Thyroid gland (tissue), 4 donors: Measurements from ENCODE around the gene NTNG1.

Experiments
- POLR2A ChIP-seq, 2 donors: fragments of 450-650 bp; IDR thresholded peaks; one replicate each; pipeline ENCODE4 v1.6.1; 2017; ENCODE audit warnings: antibody characterized with exemption in 2 of 2, mild to moderate bottlenecking in 2 of 2, moderate library complexity in 1 of 2
- TF ChIP-seq, protein P1 (sequence below), 6 experiments: fragments of 200-600 bp in 3 of 6; fragments of 450-650 bp in 3 of 6; sonication (generic) in 3 of 6; IDR thresholded peaks; one replicate each; pipeline ENCODE4 v1.5.1; 2016 to 2019; ENCODE audit warnings: antibody characterized with exemption in 6 of 6, mild to moderate bottlenecking in 2 of 6, inconsistent platforms in 1 of 6, moderate library complexity in 1 of 6

GRCh38 chr1:107401704-107402103 lies 260.9 kb downstream of the NTNG1 start:
- TF ChIP-seq, protein P1, sequence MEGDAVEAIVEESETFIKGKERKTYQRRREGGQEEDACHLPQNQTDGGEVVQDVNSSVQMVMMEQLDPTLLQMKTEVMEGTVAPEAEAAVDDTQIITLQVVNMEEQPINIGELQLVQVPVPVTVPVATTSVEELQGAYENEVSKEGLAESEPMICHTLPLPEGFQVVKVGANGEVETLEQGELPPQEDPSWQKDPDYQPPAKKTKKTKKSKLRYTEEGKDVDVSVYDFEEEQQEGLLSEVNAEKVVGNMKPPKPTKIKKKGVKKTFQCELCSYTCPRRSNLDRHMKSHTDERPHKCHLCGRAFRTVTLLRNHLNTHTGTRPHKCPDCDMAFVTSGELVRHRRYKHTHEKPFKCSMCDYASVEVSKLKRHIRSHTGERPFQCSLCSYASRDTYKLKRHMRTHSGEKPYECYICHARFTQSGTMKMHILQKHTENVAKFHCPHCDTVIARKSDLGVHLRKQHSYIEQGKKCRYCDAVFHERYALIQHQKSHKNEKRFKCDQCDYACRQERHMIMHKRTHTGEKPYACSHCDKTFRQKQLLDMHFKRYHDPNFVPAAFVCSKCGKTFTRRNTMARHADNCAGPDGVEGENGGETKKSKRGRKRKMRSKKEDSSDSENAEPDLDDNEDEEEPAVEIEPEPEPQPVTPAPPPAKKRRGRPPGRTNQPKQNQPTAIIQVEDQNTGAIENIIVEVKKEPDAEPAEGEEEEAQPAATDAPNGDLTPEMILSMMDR (IDR thresholded peaks at IDR 0.05), result no peak
- TF ChIP-seq POLR2A (IDR thresholded peaks at IDR 0.05), result no peak
